Loucy (cell line): ENCODE results near the gene MRAS.

Experiments used
- H2AFZ ChIP-seq: fragments of 200-600 bp; sonication (generic); 2 replicates; pipeline ENCODE4 v1.6.0; 2016; ENCODE audit warnings: antibody characterized with exemption, mild to moderate bottlenecking, low read length, moderate library complexity
- H3F3A ChIP-seq: fragments of 200-600 bp; 2 replicates; pipeline ENCODE4 v1.6.0; 2016; ENCODE audit warnings: antibody characterized with exemption, low read depth, mild to moderate bottlenecking
- H3K27me3 ChIP-seq: fragments of 200-600 bp; sonication (generic); 2 replicates; pipeline ENCODE4 v1.6.1; 2014; ENCODE audit warnings: low read length, mild to moderate bottlenecking; ENCODE audit not compliant: insufficient read depth, poor library complexity, severe bottlenecking
- H3K36me3 ChIP-seq: fragments of 200-600 bp; sonication (generic); 2 replicates; pipeline ENCODE4 v1.6.1; 2016; ENCODE audit warnings: low read length; ENCODE audit not compliant: insufficient read depth
- H3K4me1 ChIP-seq: fragments of 200-600 bp; sonication (generic); 2 replicates; pipeline ENCODE4 v1.5.1; 2014; ENCODE audit warnings: low read length, mild to moderate bottlenecking; ENCODE audit not compliant: insufficient read depth, poor library complexity, severe bottlenecking
- H3K4me2 ChIP-seq: fragments of 200-600 bp; sonication (generic); 2 replicates; pipeline ENCODE4 v1.6.0; 2014; ENCODE audit warnings: antibody characterized with exemption, low read length, low read depth, mild to moderate bottlenecking; ENCODE audit not compliant: poor library complexity, severe bottlenecking
- H3K4me3 ChIP-seq: fragments of 200-600 bp; sonication (generic); 2 replicates; pipeline ENCODE4 v1.5.1; 2014; ENCODE audit warnings: low read length, mild to moderate bottlenecking, mixed read lengths; ENCODE audit not compliant: poor library complexity, severe bottlenecking
- H3K79me2 ChIP-seq: fragments of 200-600 bp; sonication (generic); 2 replicates; pipeline ENCODE4 v1.6.1; 2014; ENCODE audit warnings: low read length; ENCODE audit not compliant: insufficient read depth
- H3K9ac ChIP-seq: fragments of 200-600 bp; sonication (generic); 2 replicates; pipeline ENCODE4 v1.6.0; 2014; ENCODE audit warnings: mild to moderate bottlenecking, low read depth, low read length, moderate library complexity; ENCODE audit not compliant: poor library complexity, severe bottlenecking
- H3K9me2 ChIP-seq: fragments of 200-600 bp; sonication (generic); replicated peaks from 2 replicates; pipeline ENCODE4 v1.6.1; 2016; ENCODE audit warnings: low read depth, low read length, mixed read lengths
- H3K9me3 ChIP-seq: fragments of 200-600 bp; sonication (generic); 2 replicates; pipeline ENCODE4 v1.6.1; 2014; ENCODE audit warnings: mild to moderate bottlenecking, antibody characterized with exemption, low read length, low read depth; ENCODE audit not compliant: insufficient read depth
- H4K20me1 ChIP-seq: fragments of 200-600 bp; sonication (generic); 2 replicates; pipeline ENCODE4 v1.6.0; 2014; ENCODE audit warnings: antibody characterized with exemption, low read length, mild to moderate bottlenecking; ENCODE audit not compliant: insufficient read depth, poor library complexity, severe bottlenecking
- EZH2phosphoT487 ChIP-seq: fragments of 200-600 bp; IDR thresholded peaks from 2 replicates; pipeline ENCODE4 v1.6.1; 2018; ENCODE audit warnings: antibody characterized with exemption, mild to moderate bottlenecking, moderate library complexity, borderline replicate concordance
- TF ChIP-seq, protein P1 (sequence below): fragments of 200-600 bp; sonication (generic); conservative IDR thresholded peaks from 2 replicates; pipeline ENCODE4 v1.5.1; 2014; ENCODE audit warnings: mild to moderate bottlenecking, antibody characterized with exemption, low read length

Gene MRAS

GRCh38 chr3:138433892-138434275 is 85.5 kb downstream of the MRAS start:
- peak overlapping the region; percentile 16 for H3K4me2 ChIP-seq
- H2AFZ ChIP-seq = no peak overlapping the region
- H3K9ac ChIP-seq = no peak overlapping the region

GRCh38 chr3:138434276-138434874 is 86.0 kb downstream of the MRAS start, which contains the start of gene ESYT3:
ESYT3 (plus strand) TSS chr3:138434616; CDS start chr3:138434799, 183 bp downstream.
- TF ChIP-seq EZH2phosphoT487 = no peak
- TF ChIP-seq, protein P1, sequence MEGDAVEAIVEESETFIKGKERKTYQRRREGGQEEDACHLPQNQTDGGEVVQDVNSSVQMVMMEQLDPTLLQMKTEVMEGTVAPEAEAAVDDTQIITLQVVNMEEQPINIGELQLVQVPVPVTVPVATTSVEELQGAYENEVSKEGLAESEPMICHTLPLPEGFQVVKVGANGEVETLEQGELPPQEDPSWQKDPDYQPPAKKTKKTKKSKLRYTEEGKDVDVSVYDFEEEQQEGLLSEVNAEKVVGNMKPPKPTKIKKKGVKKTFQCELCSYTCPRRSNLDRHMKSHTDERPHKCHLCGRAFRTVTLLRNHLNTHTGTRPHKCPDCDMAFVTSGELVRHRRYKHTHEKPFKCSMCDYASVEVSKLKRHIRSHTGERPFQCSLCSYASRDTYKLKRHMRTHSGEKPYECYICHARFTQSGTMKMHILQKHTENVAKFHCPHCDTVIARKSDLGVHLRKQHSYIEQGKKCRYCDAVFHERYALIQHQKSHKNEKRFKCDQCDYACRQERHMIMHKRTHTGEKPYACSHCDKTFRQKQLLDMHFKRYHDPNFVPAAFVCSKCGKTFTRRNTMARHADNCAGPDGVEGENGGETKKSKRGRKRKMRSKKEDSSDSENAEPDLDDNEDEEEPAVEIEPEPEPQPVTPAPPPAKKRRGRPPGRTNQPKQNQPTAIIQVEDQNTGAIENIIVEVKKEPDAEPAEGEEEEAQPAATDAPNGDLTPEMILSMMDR = no peak
- H3K79me2 ChIP-seq = no peaks in the 10 kb centered on the region
- H3K4me1 ChIP-seq = no peaks in the 10 kb centered on the region
- H2AFZ ChIP-seq = no peak within 1 kb of the TSS; the same call in 1 of the 2 replicates
- no peaks in the 10 kb centered on the region for H3K9me3 ChIP-seq
- no peaks in the 10 kb centered on the region for H3K27me3 ChIP-seq
- peak within 1 kb of the TSS; percentile 16 for H3K4me2 ChIP-seq
- H3F3A ChIP-seq = no peaks in the 10 kb centered on the region
- H4K20me1 ChIP-seq = no peaks in the 10 kb centered on the region
- no peaks in the 10 kb centered on the region for H3K36me3 ChIP-seq
- H3K9me2 ChIP-seq = no peaks in the 10 kb centered on the region
- H3K4me3 ChIP-seq = no peak within 1 kb of the TSS
- H3K9ac ChIP-seq = no peak within 1 kb of the TSS

More at GRCh38 chr3:138433892-138434275, 85.5 kb downstream of the MRAS start:
- H3K79me2 ChIP-seq = no peaks in the 10 kb centered on the region
- no peak overlapping the region for H3K4me3 ChIP-seq
- no peaks in the 10 kb centered on the region for H4K20me1 ChIP-seq
- no peaks in the 10 kb centered on the region for H3K9me2 ChIP-seq
- H3K36me3 ChIP-seq = no peaks in the 10 kb centered on the region
- H3K9me3 ChIP-seq = no peaks in the 10 kb centered on the region
- TF ChIP-seq, protein P1 = no peak
- TF ChIP-seq EZH2phosphoT487 = no peak
- no peaks in the 10 kb centered on the region for H3F3A ChIP-seq
- H3K27me3 ChIP-seq = no peaks in the 10 kb centered on the region
- H3K4me1 ChIP-seq = no peaks in the 10 kb centered on the region

- H3K27me3 ChIP-seq = no peaks in the 10 kb centered on the region
- H3K4me3 ChIP-seq = no peak overlapping the region
- no peaks in the 10 kb centered on the region for H3K4me1 ChIP-seq
- H3F3A ChIP-seq = no peaks in the 10 kb centered on the region
- TF ChIP-seq, protein P1 = no peak
- TF ChIP-seq EZH2phosphoT487 = no peak
- no peak overlapping the region for H2AFZ ChIP-seq
- no peaks in the 10 kb centered on the region for H3K36me3 ChIP-seq
- no peaks in the 10 kb centered on the region for H4K20me1 ChIP-seq
- H3K9ac ChIP-seq = no peak overlapping the region
- no peaks in the 10 kb centered on the region for H3K79me2 ChIP-seq
- no peaks in the 10 kb centered on the region for H3K9me2 ChIP-seq
- peak overlapping the region; percentile 16 for H3K4me2 ChIP-seq
- no peaks in the 10 kb centered on the region for H3K9me3 ChIP-seq
Observed at GRCh38 chr3:138434875-138435772, 86.7 kb downstream of the MRAS start.
